Left lung (tissue), 10 donors: Measurements from ENCODE around the gene PTPRN2. TPM values are rescaled to one million over a fixed set of nuclear protein-coding genes. Genes with fewer than 3 reads are reported as not detected.
A peak's percentile ranks its signal among the peaks of the same experiment; 100 is the strongest.

Source experiments
- ATAC-seq: fragments of 200-7000 bp; cut with Tn5 transposase; one replicate; pipeline ENCODE4 v1.9.1; 2020; ENCODE audit warnings: moderate library complexity
- DNase-seq, 4 donors: peaks; one replicate each; pipeline ENCODE4 v3.0.0-alpha.2; 2013 to 2020
- H3K27ac ChIP-seq, 2 donors: fragments of 200-600 bp; sonication (generic) in 1 of 2; one replicate each; pipeline versions ENCODE4 v1.5.0 to v1.8.0; 2020 to 2021
- H3K27me3 ChIP-seq, 2 donors: fragments of 200-600 bp; sonication (generic) in 1 of 2; one replicate each; pipeline versions ENCODE4 v1.5.0 to v1.8.0; 2020 to 2021
- H3K36me3 ChIP-seq, 2 donors: fragments of 200-600 bp; sonication (generic) in 1 of 2; one replicate each; pipeline versions ENCODE4 v1.5.0 to v1.8.0; 2020 to 2021
- H3K4me1 ChIP-seq, 2 donors: fragments of 200-600 bp; one replicate each; pipeline ENCODE4 v1.8.0; 2021
- H3K4me3 ChIP-seq, 2 donors: fragments of 200-600 bp; sonication (generic) in 1 of 2; one replicate each; pipeline versions ENCODE4 v1.5.0 to v1.8.0; 2020 to 2021; ENCODE audit warnings: mild to moderate bottlenecking in 1 of 2
- H3K9me3 ChIP-seq, 2 donors: fragments of 200-600 bp; sonication (generic) in 1 of 2; one replicate each; pipeline versions ENCODE4 v1.5.0 to v1.8.0; 2020 to 2021
- CTCF ChIP-seq, 2 donors: fragments of 200-600 bp; sonication (generic) in 1 of 2; IDR thresholded peaks; one replicate each; pipeline versions ENCODE4 v1.5.0 to v1.8.0; 2021; ENCODE audit warnings: antibody characterized with exemption in 2 of 2
- intact Hi-C, 2 donors: fragments of 100-400 bp; cut with DNase I; formaldehyde crosslinking; loops; one replicate each; pipeline versions ENCODE4 v1.11.2 to v1.14.2; 2022
- polyA plus RNA-seq, 6 donors: library from polyadenylated mRNA; unstranded; fragments of 120-200 nt; gene quantifications; one replicate each; pipeline ENCODE4 v1.2.1, GENCODE V29; 2013; ENCODE audit not compliant: insufficient read length in 6 of 6
- total RNA-seq, 2 donors: library from RNA; stranded (reverse); fragmentation: NEBNext Ultra II Directional; extraction: Animal tissue kit (Norgen Biotek cat#: 25700); gene quantifications; one replicate each; pipeline ENCODE4 v1.2.1, GENCODE V29; 2021
- donor health status: DM: no; HTN: yes; CAD: no.
- donor health status: DM: no; HTN: no; CAD: no.

The PTPRN2 gene
- total and polyA plus RNA-seq, 8 donors: 4.0 to 7.8 (median 6.8) TPM

GRCh38 chr7:158017111-158018097, 570.2 kb downstream of the PTPRN2 start:
- DNase-seq (peak in 1 of 4 donors; percentile 21), ATAC-seq (peak; percentile 35)
- H3K9me3 ChIP-seq: no peaks in the 10 kb centered on the region
- no peaks in the 10 kb centered on the region for H3K36me3 ChIP-seq
- no peak for TF ChIP-seq CTCF (IDR thresholded peaks at IDR 0.05)
- intact Hi-C loops: no loop called here
- no peak overlapping the region for H3K4me3 ChIP-seq
- no peak overlapping the region for H3K27ac ChIP-seq
- H3K27me3 ChIP-seq: peaks cover 0 to 14% of the 10 kb centered on the region in 2 donors
- H3K4me1 ChIP-seq: peaks cover 3 to 7% of the 10 kb centered on the region in 2 donors

- Histone ChIP-seq H3K36me3 (no peaks in the 10 kb centered on the region), H3K4me1 (peaks cover 3 to 7% of the 10 kb centered on the region in 2 donors), H3K4me3 (peak overlapping the region in 1 of 2 donors; percentile 13), H3K27ac (no peak overlapping the region), H3K9me3 (no peaks in the 10 kb centered on the region), H3K27me3 (peaks cover 0 to 14% of the 10 kb centered on the region in 2 donors)
- TF ChIP-seq CTCF (IDR thresholded peaks at IDR 0.05): no peak
- ATAC-seq: peak; percentile 74
- intact Hi-C loops: no loop called here
- DNase-seq: peak in 3 of 4 donors; percentile 25 to 82 (median 52)
Observed at GRCh38 chr7:158016180-158017097, 571.2 kb downstream of the PTPRN2 start.

GRCh38 chr7:158015403-158016179, 572.0 kb downstream of the PTPRN2 start:
- ATAC-seq (peak; percentile 43), DNase-seq (peak in 1 of 4 donors; percentile 11)
- no peak overlapping the region for H3K27ac ChIP-seq
- peak overlapping the region in 1 of 2 donors; percentile 13 for H3K4me3 ChIP-seq
- peaks cover 3 to 7% of the 10 kb centered on the region in 2 donors for H3K4me1 ChIP-seq
- peaks cover 0 to 14% of the 10 kb centered on the region in 2 donors for H3K27me3 ChIP-seq
- no peaks in the 10 kb centered on the region for H3K36me3 ChIP-seq
- no peaks in the 10 kb centered on the region for H3K9me3 ChIP-seq
- no peak for TF ChIP-seq CTCF (IDR thresholded peaks at IDR 0.05)
- intact Hi-C loops: no loop called here

GRCh38 chr7:158014976-158015375, 572.6 kb downstream of the PTPRN2 start:
- DNase-seq (peak in 1 of 4 donors; percentile 14), ATAC-seq (no peak)
- Histone ChIP-seq H3K4me1 (peaks cover 3 to 7% of the 10 kb centered on the region in 2 donors), H3K9me3 (no peaks in the 10 kb centered on the region), H3K4me3 (no peak overlapping the region), H3K27me3 (peaks cover 0 to 14% of the 10 kb centered on the region in 2 donors), H3K27ac (no peak overlapping the region), H3K36me3 (no peaks in the 10 kb centered on the region)
- TF ChIP-seq CTCF (IDR thresholded peaks at IDR 0.05): no peak
- intact Hi-C loops: no loop called here
